Left ventricle myocardium inferior (tissue), 1 donor: ENCODE results near the gene RXRA. TPM values are rescaled to one million over a fixed set of nuclear protein-coding genes. Genes with fewer than 3 reads are reported as not detected.

Experiments used
- DNase-seq: peaks from one replicate; pipeline ENCODE4 v3.0.0-alpha.2; 2020
- H3K27ac ChIP-seq: fragments of 200-600 bp; replicated peaks from 2 replicates; pipeline ENCODE4 v1.8.0; 2021
- H3K27me3 ChIP-seq: fragments of 200-600 bp; 2 replicates; pipeline ENCODE4 v1.8.0; 2021; ENCODE audit warnings: low read depth
- H3K36me3 ChIP-seq: fragments of 200-600 bp; 2 replicates; pipeline ENCODE4 v1.8.0; 2021
- H3K4me1 ChIP-seq: fragments of 200-600 bp; 2 replicates; pipeline ENCODE4 v1.8.0; 2021
- H3K4me3 ChIP-seq: fragments of 200-600 bp; 2 replicates; pipeline ENCODE4 v1.8.0; 2021; ENCODE audit warnings: mild to moderate bottlenecking, moderate library complexity
- H3K9me3 ChIP-seq: fragments of 200-600 bp; replicated peaks from 2 replicates; pipeline ENCODE4 v1.8.0; 2021
- CTCF ChIP-seq: fragments of 200-600 bp; IDR thresholded peaks from 2 replicates; pipeline ENCODE4 v1.8.0; 2021; ENCODE audit warnings: antibody characterized with exemption, mild to moderate bottlenecking, borderline replicate concordance
- intact Hi-C: fragments of 100-400 bp; cut with micrococcal nuclease; formaldehyde crosslinking; loops from one replicate; pipeline ENCODE4 v1.11.0; 2022
- total RNA-seq: library from RNA; stranded (reverse); fragmentation: NEBNext Ultra II Directional; extraction: Animal tissue kit (Norgen Biotek cat#: 25700); gene quantifications from one replicate; pipeline ENCODE4 v1.2.1, GENCODE V29; 2021
- donor health status: DM: no; HTN: yes; CAD: no; lungs with severe emphysema.

RXRA gene
- total RNA-seq, 1 donor from 2014 or later, result 57.1 TPM

DNA sequence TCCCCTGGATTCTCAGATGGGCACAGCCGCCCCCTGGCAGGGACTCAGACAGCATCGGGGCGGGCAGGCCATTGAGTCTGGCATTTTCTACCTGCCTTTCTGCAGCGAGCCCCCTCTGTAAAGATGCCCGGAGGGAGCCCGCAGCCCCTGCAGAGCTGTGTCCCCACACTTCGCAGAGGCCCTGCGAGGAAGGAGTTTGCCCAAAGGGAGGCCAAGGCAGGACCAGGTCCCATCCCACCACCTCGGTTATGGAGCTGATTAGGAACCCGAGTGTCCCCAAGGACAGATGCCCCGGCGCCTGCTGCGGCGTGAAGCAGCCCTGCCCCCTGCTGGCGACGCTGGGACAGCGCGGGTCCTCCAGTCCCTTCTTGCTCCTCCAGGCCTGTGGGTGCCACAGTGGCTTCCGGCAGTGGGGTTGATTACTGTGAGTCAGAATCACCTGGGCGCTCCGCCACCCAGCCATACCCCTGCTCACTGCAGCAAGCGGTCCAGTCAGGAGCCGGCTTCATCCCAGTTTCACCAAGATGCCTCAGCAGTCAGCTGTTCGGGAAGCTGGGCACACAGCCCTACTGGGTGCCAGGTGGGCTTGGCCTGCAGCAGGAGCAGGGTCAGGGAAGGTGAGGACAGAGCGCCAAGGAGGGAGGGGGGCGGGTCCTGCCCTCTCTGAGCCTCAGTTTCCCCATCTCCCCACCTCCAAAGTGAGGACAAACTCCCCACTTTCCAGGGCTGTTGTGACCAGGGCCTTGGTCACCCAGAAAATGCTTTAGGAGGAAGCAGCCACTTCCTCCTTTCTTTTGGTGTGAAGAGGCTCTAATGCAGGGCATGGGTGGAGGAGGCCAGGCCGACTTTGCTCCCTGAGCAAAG, 117.2 kb downstream of the RXRA start:
- no peak overlapping the region for H3K4me3 ChIP-seq
- H3K27ac ChIP-seq, result peak overlapping the region; percentile 20
- intact Hi-C loops, result loop anchor here (2.0 kb wide), 1 partner anchor 273 kb away; no protein-coding TSS in a partner anchor

DNA sequence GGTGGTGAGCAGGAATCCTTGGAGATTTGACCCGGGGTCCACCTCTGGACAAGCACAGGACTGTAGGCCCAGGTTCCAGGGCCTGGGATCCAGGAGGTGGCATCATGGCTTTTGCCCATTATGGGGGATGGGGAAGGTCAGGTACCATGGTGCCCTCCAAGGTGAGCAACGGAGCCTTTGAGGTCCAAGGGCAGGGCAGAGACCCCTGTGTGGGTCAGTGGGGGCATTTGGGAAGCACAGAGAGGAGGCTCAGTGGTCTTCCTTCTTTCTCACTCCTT, 117.7 kb downstream of the RXRA start:
- H3K36me3 ChIP-seq, result no peaks in the 10 kb centered on the region
- DNase-seq, result no peak
- H3K27me3 ChIP-seq, result peaks cover 5% of the 10 kb centered on the region
- peaks cover 48% of the 10 kb centered on the region for H3K4me1 ChIP-seq
- TF ChIP-seq CTCF, result no peak
- H3K9me3 ChIP-seq, result peaks cover 10% of the 10 kb centered on the region
- H3K4me3 ChIP-seq, result no peak overlapping the region
- intact Hi-C loops, result no loop called here
- peak overlapping the region; percentile 20 for H3K27ac ChIP-seq

More for the DNA sequence above, 117.2 kb downstream of the RXRA start:
- peaks cover 4% of the 10 kb centered on the region for H3K9me3 ChIP-seq
- DNase-seq, result peak; percentile 82
- H3K4me1 ChIP-seq, result peaks cover 54% of the 10 kb centered on the region
- TF ChIP-seq CTCF, result peak; percentile 99
- H3K27me3 ChIP-seq, result peaks cover 5% of the 10 kb centered on the region
- H3K36me3 ChIP-seq, result no peaks in the 10 kb centered on the region

DNA sequence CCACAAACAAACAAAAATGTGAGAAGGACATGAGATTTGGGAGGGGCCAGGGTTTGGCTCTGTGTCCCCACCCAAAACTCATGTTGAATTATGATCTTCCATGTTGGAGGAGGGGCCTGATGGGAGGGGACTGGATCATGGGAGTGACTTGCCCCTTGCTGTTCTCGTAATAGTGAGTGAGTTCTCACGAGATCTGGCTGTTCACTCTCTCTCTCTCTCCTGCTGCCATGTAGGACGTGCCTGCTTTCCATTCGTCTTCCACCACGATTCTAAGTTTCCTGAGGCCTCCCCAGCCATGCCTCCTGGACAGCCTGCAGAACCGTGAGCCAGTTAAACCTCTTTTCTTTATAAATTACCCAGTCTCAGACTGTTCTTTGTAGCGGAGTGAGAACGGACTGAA, 118.7 kb downstream of the RXRA start:
- intact Hi-C loops, result no loop called here
- H3K4me3 ChIP-seq, result no peak overlapping the region
- DNase-seq, result no peak
- no peaks in the 10 kb centered on the region for H3K36me3 ChIP-seq
- TF ChIP-seq CTCF, result no peak
- peaks cover 14% of the 10 kb centered on the region for H3K9me3 ChIP-seq
- H3K27me3 ChIP-seq, result peaks cover 5% of the 10 kb centered on the region
- H3K27ac ChIP-seq, result no peak overlapping the region
- peaks cover 41% of the 10 kb centered on the region for H3K4me1 ChIP-seq

- no peaks in the 10 kb centered on the region for H3K36me3 ChIP-seq
- H3K27me3 ChIP-seq, result peaks cover 5% of the 10 kb centered on the region
- intact Hi-C loops, result no loop called here
- no peak overlapping the region for H3K27ac ChIP-seq
- DNase-seq, result peak; percentile 92
- no peak overlapping the region for H3K4me3 ChIP-seq
- TF ChIP-seq CTCF, result peak; percentile 96
- H3K4me1 ChIP-seq, result peaks cover 3% of the 10 kb centered on the region
- H3K9me3 ChIP-seq, result peaks cover 14% of the 10 kb centered on the region
These were observed 123.1 kb downstream of the RXRA start for GRCh38 chr9:134449180-134449916.

DNA sequence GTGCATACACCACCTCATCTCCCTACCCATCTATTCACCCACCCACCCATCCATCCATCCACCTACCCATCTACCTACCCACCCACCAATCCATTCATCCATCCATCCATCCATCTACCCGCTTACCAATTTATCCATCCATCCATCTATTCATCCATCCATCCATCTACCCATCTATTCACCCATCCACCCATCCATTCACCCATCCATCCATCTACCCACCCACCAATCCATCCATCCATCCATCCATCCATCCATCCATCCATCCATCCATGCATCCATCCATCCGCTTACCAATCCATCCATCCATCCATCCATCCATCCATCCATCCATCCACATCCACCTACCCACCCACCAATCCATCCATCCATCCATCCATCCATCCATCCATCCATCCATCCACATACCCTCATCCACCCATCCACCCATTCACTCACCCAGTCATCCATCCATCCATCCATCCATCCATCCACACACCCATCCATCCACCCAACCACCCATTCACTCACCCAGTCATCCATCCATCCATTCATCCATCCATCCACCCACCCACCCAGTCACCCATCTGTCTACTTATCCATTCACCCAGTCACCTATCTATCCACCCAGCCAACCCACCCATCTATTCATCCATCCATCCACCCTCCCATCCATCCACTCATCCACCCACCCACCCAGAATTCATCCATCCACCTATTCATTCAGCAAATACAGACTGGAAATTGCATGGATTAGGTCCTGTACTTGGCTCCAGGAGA, 125.6 kb downstream of the RXRA start:
- H3K9me3 ChIP-seq, result peaks cover 14% of the 10 kb centered on the region
- no peaks in the 10 kb centered on the region for H3K36me3 ChIP-seq
- peaks cover 22% of the 10 kb centered on the region for H3K4me1 ChIP-seq
- peaks cover under 1% of the 10 kb centered on the region for H3K27me3 ChIP-seq
- H3K27ac ChIP-seq, result no peak overlapping the region
- intact Hi-C loops, result loop anchor here (5.0 kb wide), 1 partner anchor 285 kb away; no protein-coding TSS in a partner anchor
- no peak for DNase-seq
- no peak for TF ChIP-seq CTCF
- no peak overlapping the region for H3K4me3 ChIP-seq
